ENCODE results near the gene RAD9A. TPM values are rescaled to one million over a fixed set of nuclear protein-coding genes. Genes with fewer than 3 reads are reported as not detected.
A peak's percentile ranks its signal among the peaks of the same experiment; 100 is the strongest.

The RAD9A gene
- total and polyA plus RNA-seq, 9 of the 15 experiments (the other 6 are each of a cell fraction or from before 2014, with no cell fraction given), result 1.4 to 41.2 (median 16.1) TPM

DNA sequence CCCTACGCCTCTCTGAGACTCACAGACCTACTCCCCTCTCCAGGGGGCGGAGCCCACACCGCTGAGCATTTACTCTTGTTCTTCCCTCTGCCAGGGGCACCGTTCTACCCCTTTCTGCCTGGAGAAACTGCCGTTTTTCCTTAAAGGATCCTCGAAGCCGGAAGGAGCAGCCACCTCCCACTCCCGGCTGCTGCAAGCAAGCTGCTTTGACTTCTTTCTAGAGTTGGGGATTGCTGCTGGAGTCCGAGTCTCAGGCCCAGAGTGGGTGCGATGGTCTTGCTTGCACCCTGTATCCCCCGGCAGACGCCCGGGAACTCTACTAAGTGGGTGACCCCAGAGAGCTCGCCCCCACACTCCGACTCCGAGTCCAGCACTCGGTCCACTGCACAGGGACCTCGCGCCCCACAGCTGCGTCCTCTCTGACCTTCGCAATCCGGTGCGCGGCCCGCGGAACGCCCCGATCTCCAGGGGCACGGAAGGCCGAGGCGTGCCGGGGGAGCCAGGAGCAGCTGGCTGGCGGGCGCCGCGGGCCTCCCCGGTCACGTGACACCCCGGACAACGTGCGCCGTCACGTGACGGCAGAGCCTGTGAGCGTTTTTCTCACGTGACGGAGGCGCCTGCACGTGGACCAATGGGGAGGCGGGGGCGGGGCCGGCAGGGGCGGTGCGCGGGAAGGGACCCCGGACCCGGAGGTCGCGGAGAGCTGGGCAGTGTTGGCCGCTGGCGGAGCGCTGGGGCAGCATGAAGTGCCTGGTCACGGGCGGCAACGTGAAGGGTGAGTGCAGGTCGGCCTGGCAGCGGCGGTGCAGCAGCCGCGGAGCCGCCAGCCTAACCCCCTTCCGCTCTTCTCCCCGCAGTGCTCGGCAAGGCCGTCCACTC is at the start of gene RAD9A (continued):
- TF ChIP-seq, protein P1, sequence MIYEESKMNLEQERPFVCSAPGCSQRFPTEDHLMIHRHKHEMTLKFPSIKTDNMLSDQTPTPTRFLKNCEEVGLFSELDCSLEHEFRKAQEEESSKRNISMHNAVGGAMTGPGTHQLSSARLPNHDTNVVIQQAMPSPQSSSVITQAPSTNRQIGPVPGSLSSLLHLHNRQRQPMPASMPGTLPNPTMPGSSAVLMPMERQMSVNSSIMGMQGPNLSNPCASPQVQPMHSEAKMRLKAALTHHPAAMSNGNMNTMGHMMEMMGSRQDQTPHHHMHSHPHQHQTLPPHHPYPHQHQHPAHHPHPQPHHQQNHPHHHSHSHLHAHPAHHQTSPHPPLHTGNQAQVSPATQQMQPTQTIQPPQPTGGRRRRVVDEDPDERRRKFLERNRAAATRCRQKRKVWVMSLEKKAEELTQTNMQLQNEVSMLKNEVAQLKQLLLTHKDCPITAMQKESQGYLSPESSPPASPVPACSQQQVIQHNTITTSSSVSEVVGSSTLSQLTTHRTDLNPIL (CRISPR knock-in tag; IDR thresholded peaks at IDR 0.05), result no peak
- TF ChIP-seq TAF1 (IDR thresholded peaks at IDR 0.05; ENCODE audit: control insufficient read depth, extremely low read depth, insufficient read depth, low read length, severe bottlenecking) (peak; percentile 63), MEIS2 (IDR thresholded peaks at IDR 0.05; ENCODE audit: partially characterized antibody) (no peak), TSC22D4 (tag; IDR thresholded peaks at IDR 0.05) (no peak), MTA1 (IDR thresholded peaks at IDR 0.05; ENCODE audit: borderline replicate concordance) (no peak), ZNF79 (CRISPR knock-in tag; IDR thresholded peaks at IDR 0.05; ENCODE audit: low read depth) (no peak), CHCHD3 (CRISPR knock-in tag; IDR thresholded peaks at IDR 0.05) (no peak), FOXM1 (IDR thresholded peaks at IDR 0.05; ENCODE audit: low read depth) (no peak), FOXM1 (CRISPR knock-in tag; IDR thresholded peaks at IDR 0.05; ENCODE audit: low read depth) (peak; percentile 72; the same call in 1 of the 2 replicates)
- TF ChIP-seq, protein P2, sequence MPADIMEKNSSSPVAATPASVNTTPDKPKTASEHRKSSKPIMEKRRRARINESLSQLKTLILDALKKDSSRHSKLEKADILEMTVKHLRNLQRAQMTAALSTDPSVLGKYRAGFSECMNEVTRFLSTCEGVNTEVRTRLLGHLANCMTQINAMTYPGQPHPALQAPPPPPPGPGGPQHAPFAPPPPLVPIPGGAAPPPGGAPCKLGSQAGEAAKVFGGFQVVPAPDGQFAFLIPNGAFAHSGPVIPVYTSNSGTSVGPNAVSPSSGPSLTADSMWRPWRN (IDR thresholded peaks at IDR 0.05; ENCODE audit: low read depth), result peak; percentile 46; the same call in 1 of the 2 replicates
- TF ChIP-seq, protein P3, sequence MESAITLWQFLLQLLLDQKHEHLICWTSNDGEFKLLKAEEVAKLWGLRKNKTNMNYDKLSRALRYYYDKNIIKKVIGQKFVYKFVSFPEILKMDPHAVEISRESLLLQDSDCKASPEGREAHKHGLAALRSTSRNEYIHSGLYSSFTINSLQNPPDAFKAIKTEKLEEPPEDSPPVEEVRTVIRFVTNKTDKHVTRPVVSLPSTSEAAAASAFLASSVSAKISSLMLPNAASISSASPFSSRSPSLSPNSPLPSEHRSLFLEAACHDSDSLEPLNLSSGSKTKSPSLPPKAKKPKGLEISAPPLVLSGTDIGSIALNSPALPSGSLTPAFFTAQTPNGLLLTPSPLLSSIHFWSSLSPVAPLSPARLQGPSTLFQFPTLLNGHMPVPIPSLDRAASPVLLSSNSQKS (CRISPR knock-in tag; IDR thresholded peaks at IDR 0.05), result no peak
- TF ChIP-seq, protein P4, sequence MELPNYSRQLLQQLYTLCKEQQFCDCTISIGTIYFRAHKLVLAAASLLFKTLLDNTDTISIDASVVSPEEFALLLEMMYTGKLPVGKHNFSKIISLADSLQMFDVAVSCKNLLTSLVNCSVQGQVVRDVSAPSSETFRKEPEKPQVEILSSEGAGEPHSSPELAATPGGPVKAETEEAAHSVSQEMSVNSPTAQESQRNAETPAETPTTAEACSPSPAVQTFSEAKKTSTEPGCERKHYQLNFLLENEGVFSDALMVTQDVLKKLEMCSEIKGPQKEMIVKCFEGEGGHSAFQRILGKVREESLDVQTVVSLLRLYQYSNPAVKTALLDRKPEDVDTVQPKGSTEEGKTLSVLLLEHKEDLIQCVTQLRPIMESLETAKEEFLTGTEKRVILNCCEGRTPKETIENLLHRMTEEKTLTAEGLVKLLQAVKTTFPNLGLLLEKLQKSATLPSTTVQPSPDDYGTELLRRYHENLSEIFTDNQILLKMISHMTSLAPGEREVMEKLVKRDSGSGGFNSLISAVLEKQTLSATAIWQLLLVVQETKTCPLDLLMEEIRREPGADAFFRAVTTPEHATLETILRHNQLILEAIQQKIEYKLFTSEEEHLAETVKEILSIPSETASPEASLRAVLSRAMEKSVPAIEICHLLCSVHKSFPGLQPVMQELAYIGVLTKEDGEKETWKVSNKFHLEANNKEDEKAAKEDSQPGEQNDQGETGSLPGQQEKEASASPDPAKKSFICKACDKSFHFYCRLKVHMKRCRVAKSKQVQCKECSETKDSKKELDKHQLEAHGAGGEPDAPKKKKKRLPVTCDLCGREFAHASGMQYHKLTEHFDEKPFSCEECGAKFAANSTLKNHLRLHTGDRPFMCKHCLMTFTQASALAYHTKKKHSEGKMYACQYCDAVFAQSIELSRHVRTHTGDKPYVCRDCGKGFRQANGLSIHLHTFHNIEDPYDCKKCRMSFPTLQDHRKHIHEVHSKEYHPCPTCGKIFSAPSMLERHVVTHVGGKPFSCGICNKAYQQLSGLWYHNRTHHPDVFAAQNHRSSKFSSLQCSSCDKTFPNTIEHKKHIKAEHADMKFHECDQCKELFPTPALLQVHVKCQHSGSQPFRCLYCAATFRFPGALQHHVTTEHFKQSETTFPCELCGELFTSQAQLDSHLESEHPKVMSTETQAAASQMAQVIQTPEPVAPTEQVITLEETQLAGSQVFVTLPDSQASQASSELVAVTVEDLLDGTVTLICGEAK (IDR thresholded peaks at IDR 0.05), result no peak
- TF ChIP-seq, protein P4 (CRISPR knock-in tag; IDR thresholded peaks at IDR 0.05), result no peak
